Kidney epithelial cell (primary cell): ENCODE measurements around the gene ADCY2. TPM values are rescaled to one million over a fixed set of nuclear protein-coding genes. Genes with fewer than 3 reads are reported as not detected.

Source experiments
- DNase-seq: peaks from one replicate; pipeline ENCODE4 v3.0.0-alpha.2; 2010; ENCODE audit warnings: low read depth
- H3K27me3 ChIP-seq: 2 replicates; pipeline ENCODE4 v1.6.0; 2011; ENCODE audit warnings: low read length; ENCODE audit not compliant: control insufficient read depth, insufficient read depth
- H3K36me3 ChIP-seq: 2 replicates; pipeline ENCODE4 v1.5.1; 2011; ENCODE audit warnings: low read length; ENCODE audit not compliant: control insufficient read depth, insufficient read depth
- H3K4me3 ChIP-seq: 2 replicates; pipeline ENCODE4 v1.5.1; 2011; ENCODE audit warnings: low read depth, mild to moderate bottlenecking, control low read depth, low read length
- CTCF ChIP-seq: IDR thresholded peaks from 2 replicates; pipeline ENCODE4 v1.5.1; 2011; ENCODE audit warnings: mild to moderate bottlenecking, moderate library complexity, low read length, control low read depth, inconsistent platforms; ENCODE audit not compliant: insufficient read depth, poor library complexity, severe bottlenecking
- total RNA-seq: library from RNA; depleted of rRNA; stranded (reverse); fragments of >200 nt; gene quantifications from 2 replicates; pipeline ENCODE4 v1.2.3, GENCODE V29; 2015

Gene ADCY2
- total RNA-seq, 1 donor from 2014 or later: 0.25 TPM

GRCh38 chr5:7756453-7756852, 360.5 kb downstream of the ADCY2 start:
- no peak for DNase-seq
- no peak for TF ChIP-seq CTCF
- H3K27me3 ChIP-seq: no peaks in the 10 kb centered on the region
- no peak overlapping the region for H3K4me3 ChIP-seq
- no peaks in the 10 kb centered on the region for H3K36me3 ChIP-seq

GRCh38 chr5:7759257-7759871, 363.4 kb downstream of the ADCY2 start:
- no peak for TF ChIP-seq CTCF
- no peaks in the 10 kb centered on the region for H3K27me3 ChIP-seq
- no peak overlapping the region for H3K4me3 ChIP-seq
- no peak for DNase-seq
- no peaks in the 10 kb centered on the region for H3K36me3 ChIP-seq

GRCh38 chr5:7759951-7760580, 364.1 kb downstream of the ADCY2 start:
- no peak for TF ChIP-seq CTCF
- Histone ChIP-seq H3K27me3 (no peaks in the 10 kb centered on the region), H3K36me3 (no peaks in the 10 kb centered on the region), H3K4me3 (no peak overlapping the region)
- DNase-seq: no peak

GRCh38 chr5:7762267-7762666, 366.3 kb downstream of the ADCY2 start:
- TF ChIP-seq CTCF: no peak
- Histone ChIP-seq H3K27me3 (no peaks in the 10 kb centered on the region), H3K4me3 (no peak overlapping the region), H3K36me3 (no peaks in the 10 kb centered on the region)
- DNase-seq: no peak

- Histone ChIP-seq H3K4me3 (no peak overlapping the region), H3K27me3 (no peaks in the 10 kb centered on the region), H3K36me3 (no peaks in the 10 kb centered on the region)
- no peak for TF ChIP-seq CTCF
- no peak for DNase-seq
Observed at GRCh38 chr5:7763621-7764072, 367.7 kb downstream of the ADCY2 start.

- Histone ChIP-seq H3K36me3 (no peaks in the 10 kb centered on the region), H3K27me3 (no peaks in the 10 kb centered on the region), H3K4me3 (no peak overlapping the region)
- no peak for DNase-seq
- no peak for TF ChIP-seq CTCF
Observed at GRCh38 chr5:7764452-7764851, 368.5 kb downstream of the ADCY2 start.
